H1 (cell line): ENCODE measurements around the gene KBTBD3. TPM values are rescaled to one million over a fixed set of nuclear protein-coding genes. Genes with fewer than 3 reads are reported as not detected.

Source experiments
- CTCF ChIA-PET: fragments of 300-600 bp; sonication (Branson Sonifier 250); formaldehyde crosslinking; loops from one replicate; lab custom pipeline; 2021; ENCODE audit not compliant: partially characterized antibody; lab: Charles Lee
- POLR2A ChIA-PET: fragments of 300-600 bp; sonication (Branson Sonifier 250); formaldehyde crosslinking; loops from one replicate; lab custom pipeline; 2021; ENCODE audit warnings: inconsistent platforms; ENCODE audit not compliant: partially characterized antibody; lab: Charles Lee
- DNase-seq, 2 experiments: peaks; one replicate each; pipeline versions ENCODE4 v3.0.0 to v3.0.0-alpha.2; 2010 to 2022; ENCODE audit warnings: low spot score in 2 of 2, low read depth in 1 of 2, mixed read lengths in 1 of 2
- FAIRE-seq: peaks from 2 replicates; lab custom pipeline; 2011; peaks lifted over from hg19 to GRCh38; lab: Jason Lieb, UNC
- H2AFZ ChIP-seq: 2 replicates; pipeline ENCODE4 v1.8.1; 2012; ENCODE audit warnings: low read length, inconsistent platforms
- H2AK5ac ChIP-seq: 2 replicates; pipeline ENCODE4 v1.6.1; 2013; ENCODE audit warnings: low read depth, low read length
- H2BK120ac ChIP-seq: replicated peaks from 2 replicates; pipeline ENCODE3; 2013; ENCODE audit warnings: low read depth, low read length, inconsistent platforms
- H2BK12ac ChIP-seq: 2 replicates; pipeline ENCODE4 v1.6.1; 2013; ENCODE audit warnings: low read depth, low read length
- H2BK15ac ChIP-seq: 2 replicates; pipeline ENCODE4 v1.6.1; 2013; ENCODE audit warnings: low read length
- H2BK20ac ChIP-seq: 2 replicates; pipeline ENCODE4 v1.6.1; 2013; ENCODE audit warnings: low read length
- H2BK5ac ChIP-seq: 2 replicates; pipeline ENCODE4 v1.6.1; 2013; ENCODE audit warnings: low read depth, low read length
- H3K14ac ChIP-seq: 2 replicates; pipeline ENCODE4 v1.6.1; 2013; ENCODE audit warnings: inconsistent platforms; ENCODE audit not compliant: insufficient read length
- H3K18ac ChIP-seq: 2 replicates; pipeline ENCODE4 v1.6.1; 2013; ENCODE audit warnings: low read length; ENCODE audit errors: extremely low read depth
- H3K23ac ChIP-seq: 2 replicates; pipeline ENCODE4 v1.6.1; 2013; ENCODE audit warnings: inconsistent platforms; ENCODE audit not compliant: insufficient read length
- H3K23me2 ChIP-seq: 2 replicates; pipeline ENCODE4 v1.6.1; 2013; ENCODE audit warnings: low read depth, low read length
- H3K27ac ChIP-seq: 2 replicates; pipeline ENCODE4 v1.6.1; 2011; ENCODE audit warnings: low read depth, low read length, inconsistent platforms
- H3K27me3 ChIP-seq, 4 experiments: replicated peaks in 1 of 4; 1 replicate in 1 of 4; 2 replicates in 3 of 4; pipeline versions ENCODE4 v1.6.1 to v1.8.1; 2011 to 2013; ENCODE audit warnings: low read length in 3 of 4, mild to moderate bottlenecking in 3 of 4, inconsistent platforms in 2 of 4, mixed read lengths in 2 of 4, moderate library complexity in 1 of 4; ENCODE audit not compliant: control insufficient read depth in 3 of 4, insufficient read depth in 3 of 4; ENCODE audit errors: extremely low read depth in 1 of 4
- H3K36me3 ChIP-seq, 4 experiments: 2 replicates each; pipeline versions ENCODE4 v1.6.1 to v1.8.1; 2011 to 2013; ENCODE audit warnings: mild to moderate bottlenecking in 4 of 4, low read length in 3 of 4, moderate library complexity in 2 of 4, control low read depth in 1 of 4, inconsistent platforms in 1 of 4; ENCODE audit not compliant: insufficient read depth in 4 of 4, control insufficient read depth in 2 of 4
- H3K4ac ChIP-seq: replicated peaks from 2 replicates; pipeline ENCODE3; 2013; ENCODE audit warnings: low read length, low read depth, mixed read lengths, inconsistent platforms; ENCODE audit not compliant: insufficient read length
- H3K4me1 ChIP-seq, 4 experiments: replicated peaks in 1 of 4; 1 replicate in 1 of 4; 2 replicates in 3 of 4; pipeline versions ENCODE4 v1.6.1 to v1.8.1; 2011 to 2013; ENCODE audit warnings: low read length in 3 of 4, inconsistent platforms in 2 of 4, mixed read lengths in 1 of 4; ENCODE audit not compliant: insufficient read depth in 4 of 4, control insufficient read depth in 3 of 4
- H3K4me2 ChIP-seq, 2 experiments: 2 replicates each; pipeline versions ENCODE4 v1.6.1 to v1.8.1; 2011 to 2013; ENCODE audit warnings: low read depth in 2 of 2, low read length in 2 of 2, control low read depth in 1 of 2, inconsistent platforms in 1 of 2, mild to moderate bottlenecking in 1 of 2; ENCODE audit not compliant: insufficient read depth in 1 of 2
- H3K4me3 ChIP-seq, 4 experiments: fragments of 200-600, 300-600 bp in 1 of 4; sonication (generic), shearing (Covaris generic), sonication (Bioruptor Twin) in 1 of 4; 2 replicates each; pipeline versions ENCODE4 v1.5.1 to v1.8.1; 2011 to 2016; ENCODE audit warnings: low read length in 4 of 4, low read depth in 3 of 4, control low read depth in 2 of 4, inconsistent platforms in 2 of 4, mild to moderate bottlenecking in 2 of 4, mixed read lengths in 1 of 4, moderate library complexity in 1 of 4; ENCODE audit not compliant: insufficient read depth in 2 of 4; ENCODE audit errors: extremely low read depth in 1 of 4
- H3K56ac ChIP-seq: replicated peaks from 2 replicates; pipeline ENCODE3; 2013; ENCODE audit warnings: low read depth, mild to moderate bottlenecking, mixed read lengths, low read length, inconsistent platforms; ENCODE audit not compliant: insufficient read length
- H3K79me1 ChIP-seq: 2 replicates; pipeline ENCODE4 v1.6.1; 2013; ENCODE audit warnings: low read depth, low read length, control low read depth
- H3K79me2 ChIP-seq, 2 experiments: 2 replicates each; pipeline versions ENCODE4 v1.6.1 to v1.8.1; 2012 to 2013; ENCODE audit warnings: low read length in 2 of 2, mild to moderate bottlenecking in 2 of 2, inconsistent platforms in 1 of 2; ENCODE audit not compliant: insufficient read depth in 2 of 2, control insufficient read depth in 1 of 2
- H3K9ac ChIP-seq, 4 experiments: replicated peaks in 1 of 4; 1 replicate in 1 of 4; 2 replicates in 3 of 4; pipeline versions ENCODE4 v1.6.1 to v1.8.1; 2011 to 2013; ENCODE audit warnings: low read depth in 3 of 4, low read length in 3 of 4, control low read depth in 2 of 4, mild to moderate bottlenecking in 2 of 4, moderate library complexity in 2 of 4, inconsistent platforms in 1 of 4; ENCODE audit errors: extremely low read depth in 1 of 4
- H3K9me3 ChIP-seq, 2 experiments: 2 replicates each; pipeline versions ENCODE4 v1.6.1 to v1.8.1; 2012 to 2013; ENCODE audit warnings: mild to moderate bottlenecking in 2 of 2, moderate library complexity in 2 of 2, control low read depth in 1 of 2, inconsistent platforms in 1 of 2, low read depth in 1 of 2, low read length in 1 of 2, mixed read lengths in 1 of 2; ENCODE audit not compliant: insufficient read depth in 2 of 2
- H4K20me1 ChIP-seq, 2 experiments: replicated peaks in 1 of 2; 2 replicates each; pipeline versions ENCODE3 to v1.8.1; 2011 to 2013; ENCODE audit warnings: inconsistent platforms in 2 of 2, low read length in 2 of 2, mild to moderate bottlenecking in 1 of 2; ENCODE audit not compliant: insufficient read depth in 2 of 2, control insufficient read depth in 1 of 2
- H4K5ac ChIP-seq: 2 replicates; pipeline ENCODE4 v1.6.1; 2013; ENCODE audit warnings: low read length, low read depth, mixed read lengths, inconsistent platforms; ENCODE audit not compliant: insufficient read length
- H4K8ac ChIP-seq: 2 replicates; pipeline ENCODE4 v1.8.0; 2013; ENCODE audit warnings: mild to moderate bottlenecking, moderate library complexity, low read length, inconsistent platforms; ENCODE audit not compliant: insufficient read depth; ENCODE audit errors: extremely low read depth
- H4K91ac ChIP-seq: replicated peaks from 2 replicates; pipeline ENCODE3; 2013; ENCODE audit warnings: low read length, mixed read lengths, inconsistent platforms; ENCODE audit not compliant: insufficient read length
- CTBP2 ChIP-seq: IDR thresholded peaks from 2 replicates; pipeline ENCODE4 v1.7.0; 2011; ENCODE audit warnings: borderline replicate concordance, mild to moderate bottlenecking, moderate library complexity, mixed read lengths, low read length; ENCODE audit not compliant: insufficient read depth, insufficient read length
- HDAC6 ChIP-seq: IDR thresholded peaks from one replicate; pipeline ENCODE4 v1.7.1; 2012; ENCODE audit warnings: low read depth, mild to moderate bottlenecking, inconsistent platforms, low read length, moderate library complexity
- WGBS, 2 experiments: shearing (Covaris generic) in 1 of 2; methylation state at CpG; one replicate each; pipeline versions ENCODE4 v1.1.6 to v1.1.7; 2013 to 2015; ENCODE audit warnings: low lambda C conversion rate in 2 of 2, mixed read lengths in 2 of 2, inconsistent platforms in 1 of 2, low coverage in 1 of 2, missing lambda C conversion rate in 1 of 2; ENCODE audit not compliant: insufficient replicate concordance in 2 of 2, insufficient coverage in 1 of 2, insufficient read length in 1 of 2; ENCODE audit errors: extremely low coverage in 1 of 2, missing lambda C conversion rate in 1 of 2; 5-methylcytosine and 5-hydroxymethylcytosine counted together
- polyA plus RNA-seq, 7 experiments: library from polyadenylated mRNA; depleted of rRNA in 3 of 7; stranded (reverse) in 5 of 7; unstranded in 2 of 7; fragments of >200 nt in 5 of 7; fragments of 200-250 nt in 2 of 7; gene quantifications; 1 replicate in 5 of 7; 2 replicates in 1 of 7; 4 replicates in 1 of 7; pipeline versions ENCODE4 v1.2.1 to v1.2.3, GENCODE V29; 2011 to 2013; ENCODE audit warnings: missing spikeins in 2 of 7, mixed read lengths in 2 of 7
- total RNA-seq: library from RNA; stranded (reverse); fragmentation: NEBNext Ultra II Directional; extraction: Animal tissue kit (Norgen Biotek cat#: 25700); gene quantifications from 2 replicates; pipeline ENCODE4 v1.2.1, GENCODE V29; 2021

The KBTBD3 gene
- total and polyA plus RNA-seq, 2 of the 8 experiments (the other 6 are each of a cell fraction or from before 2014, with no cell fraction given) = 1.2 to 6.1 TPM

DNA sequence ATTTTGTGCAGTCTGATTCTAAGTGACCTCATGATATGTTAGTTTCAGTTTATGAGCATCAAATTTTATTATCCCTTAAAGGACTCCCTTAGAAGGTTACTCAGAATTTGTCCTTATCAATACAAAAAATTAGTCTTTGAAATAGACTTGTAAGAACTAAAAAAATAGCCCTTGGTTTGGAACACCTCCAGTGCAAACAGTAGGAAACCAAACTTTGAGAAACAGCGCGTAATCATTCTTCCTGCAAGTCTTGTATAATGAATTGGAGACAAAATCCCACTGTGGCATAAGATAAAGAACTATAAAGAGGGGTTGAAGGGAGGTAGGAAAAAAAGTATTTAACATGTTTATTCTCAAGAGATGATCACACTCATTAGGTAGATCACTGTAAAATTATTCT, 44.3 kb downstream of the KBTBD3 start:
- H3K36me3 ChIP-seq = no peaks in the 10 kb centered on the region
- TF ChIP-seq HDAC6 = no peak
- TF ChIP-seq CTBP2 = no peak
- H3K4me2 ChIP-seq = no peak overlapping the region
- peaks cover 0 to 1% (median 0%) of the 10 kb centered on the region in 4 experiments; a peak in 1 of 7 replicates for H3K27me3 ChIP-seq
- no peak overlapping the region for H3K9ac ChIP-seq
- no peak overlapping the region for H3K27ac ChIP-seq
- no peak overlapping the region for H3K23ac ChIP-seq
- ChIA-PET POLR2A (no interaction called here), CTCF (interaction anchor here (1.0 kb wide), 1 partner anchor 51 kb away, joined by 3 read pairs; no protein-coding TSS in a partner anchor)
- no peak overlapping the region for H3K4ac ChIP-seq
- H3K4me3 ChIP-seq = no peak overlapping the region
- H3K79me2 ChIP-seq = no peaks in the 10 kb centered on the region
- 86% methylated on average over 2 of the region's 2 CpGs; no CpG with 5 or more reads in 1 of the 2 experiments for WGBS, 2 experiments
- H4K8ac ChIP-seq = no peak overlapping the region
- FAIRE-seq (no peak), DNase-seq (no peak)
- H2BK120ac ChIP-seq = no peak overlapping the region
- H2AFZ ChIP-seq = no peak overlapping the region
- H3K56ac ChIP-seq = no peak overlapping the region
- no peaks in the 10 kb centered on the region for H3K23me2 ChIP-seq
- no peak overlapping the region for H3K14ac ChIP-seq
- no peaks in the 10 kb centered on the region for H4K20me1 ChIP-seq
- H3K9me3 ChIP-seq = no peaks in the 10 kb centered on the region
- H2BK12ac ChIP-seq = no peak overlapping the region
- H2BK5ac ChIP-seq = no peak overlapping the region
- no peak overlapping the region for H4K91ac ChIP-seq
- no peak overlapping the region for H4K5ac ChIP-seq
- H3K4me1 ChIP-seq = no peaks in the 10 kb centered on the region
- no peak overlapping the region for H2BK20ac ChIP-seq
- H3K79me1 ChIP-seq = no peaks in the 10 kb centered on the region
- H2AK5ac ChIP-seq = no peak overlapping the region
- no peak overlapping the region for H2BK15ac ChIP-seq
- no peak overlapping the region for H3K18ac ChIP-seq
